ENCODE results near the gene RAB25. TPM values are rescaled to one million over a fixed set of nuclear protein-coding genes. Genes with fewer than 3 reads are reported as not detected.
"Not testable (repeated sequence)": the region's sequence is repeated elsewhere in the genome, so short reads cannot be mapped to it uniquely, and the experiment has no call there.

RAB25 gene
- total RNA-seq, 1 experiment from 2014 or later, result 141 TPM

- POLR2A ChIA-PET, result interaction anchor here (1.7 to 2.0 kb wide), 2 partner anchors 9 to 15 kb away, joined by 13 to 16 read pairs; no protein-coding TSS in a partner anchor
- Histone ChIP-seq H3K36me3 (ENCODE audit: control insufficient read depth, insufficient read depth, low read length) (0 out of 2 replicates have a peak, but pooled peaks cover 2% of the 10 kb centered on the region), H3K9me3 (no peaks in the 10 kb centered on the region), H3K4me3 (ENCODE audit: low read depth, low read length) (peak overlapping the region; percentile 98), H3K4me1 (peaks cover 42% of the 10 kb centered on the region), H3K27me3 (replicated peaks; ENCODE audit: control insufficient read depth, insufficient read depth, low read length) (no peaks in the 10 kb centered on the region)
- H3K27ac Mint-ChIP-seq (ENCODE audit: unreplicated experiment), result peak overlapping the region; percentile 63
- H3K36me3 Mint-ChIP-seq (ENCODE audit: insufficient read depth, unreplicated experiment), result peaks cover 12% of the 10 kb centered on the region
- H3K4me1 Mint-ChIP-seq (ENCODE audit: low read depth, unreplicated experiment), result peaks cover 26% of the 10 kb centered on the region
- TF ChIP-seq CTCF (IDR thresholded peaks at IDR 0.05; ENCODE audit: insufficient read depth in 1 of 2, low read depth in 1 of 2, low read length in 1 of 2, severe bottlenecking in 1 of 2, unreplicated experiment in 1 of 2), result no peak
- no peak for DNase-seq
- intact Hi-C loops (cut with micrococcal nuclease; ENCODE audit: unreplicated experiment), result loop anchor here (1.0 kb wide), 2 partner anchors 8 to 9 kb away; no protein-coding TSS in a partner anchor
- no peaks in the 10 kb centered on the region for H3K9me3 Mint-ChIP-seq (ENCODE audit: unreplicated experiment)
- CTCF ChIA-PET, result interaction anchor here (0.7 to 5.9 kb wide), 10 partner anchors 8 to 331 kb away, joined by 3 to 43 read pairs (median 6); no protein-coding TSS in a partner anchor
- BruUV-seq (replicated peaks), result no TSS peak
- H3K27me3 Mint-ChIP-seq (ENCODE audit: insufficient read depth, unreplicated experiment), result no peaks in the 10 kb centered on the region
- H3K4me3 Mint-ChIP-seq (ENCODE audit: unreplicated experiment), result peak overlapping the region; percentile 95
These were observed 54.1 kb downstream of the RAB25 start for GRCh38 chr1:156114919-156115513.

GRCh38 chr1:156115514-156116374, 54.8 kb downstream of the RAB25 start:
- Histone ChIP-seq H3K27me3 (replicated peaks; ENCODE audit: control insufficient read depth, insufficient read depth, low read length) (no peaks in the 10 kb centered on the region), H3K9me3 (no peaks in the 10 kb centered on the region), H3K36me3 (ENCODE audit: control insufficient read depth, insufficient read depth, low read length) (peaks cover 2% of the 10 kb centered on the region), H3K4me3 (ENCODE audit: low read depth, low read length) (peak overlapping the region; percentile 98), H3K4me1 (peaks cover 49% of the 10 kb centered on the region)
- ChIA-PET POLR2A (interaction anchor here (1.7 to 2.0 kb wide), 2 partner anchors 10 to 14 kb away, joined by 13 to 16 read pairs; no protein-coding TSS in a partner anchor), CTCF (interaction anchor here (1.0 to 5.9 kb wide), 7 partner anchors 9 to 110 kb away, joined by 3 to 43 read pairs (median 8); no protein-coding TSS in a partner anchor)
- H3K4me3 Mint-ChIP-seq (ENCODE audit: unreplicated experiment), result peak overlapping the region; percentile 95
- H3K9me3 Mint-ChIP-seq (ENCODE audit: unreplicated experiment), result no peaks in the 10 kb centered on the region
- TF ChIP-seq CTCF (IDR thresholded peaks at IDR 0.05; ENCODE audit: insufficient read depth in 1 of 2, low read depth in 1 of 2, low read length in 1 of 2, severe bottlenecking in 1 of 2, unreplicated experiment in 1 of 2), result no peak
- H3K36me3 Mint-ChIP-seq (ENCODE audit: insufficient read depth, unreplicated experiment), result peaks cover 12% of the 10 kb centered on the region
- TSS peak; percentile 34 for BruUV-seq (replicated peaks)
- intact Hi-C loops (cut with micrococcal nuclease; ENCODE audit: unreplicated experiment), result no loop called here
- no peaks in the 10 kb centered on the region for H3K27me3 Mint-ChIP-seq (ENCODE audit: insufficient read depth, unreplicated experiment)
- DNase-seq, result no peak
- peaks cover 26% of the 10 kb centered on the region for H3K4me1 Mint-ChIP-seq (ENCODE audit: low read depth, unreplicated experiment)
- H3K27ac Mint-ChIP-seq (ENCODE audit: unreplicated experiment), result peak overlapping the region; percentile 63

GRCh38 chr1:156116731-156117130, 55.8 kb downstream of the RAB25 start:
- BruUV-seq (replicated peaks); intact Hi-C loops (cut with micrococcal nuclease; ENCODE audit: unreplicated experiment); H3K27me3 Mint-ChIP-seq (ENCODE audit: insufficient read depth, unreplicated experiment); H3K27me3 ChIP-seq (replicated peaks; ENCODE audit: control insufficient read depth, insufficient read depth, low read length); POLR2A ChIA-PET; H3K9me3 ChIP-seq; H3K9me3 Mint-ChIP-seq (ENCODE audit: unreplicated experiment); H3K36me3 ChIP-seq (ENCODE audit: control insufficient read depth, insufficient read depth, low read length); H3K4me3 ChIP-seq (ENCODE audit: low read depth, low read length); DNase-seq: not testable (repeated sequence)
- H3K4me1 ChIP-seq, result peaks cover 50% of the 10 kb centered on the region
- peak overlapping the region; percentile 95 for H3K4me3 Mint-ChIP-seq (ENCODE audit: unreplicated experiment)
- CTCF ChIA-PET, result interaction anchor here (5.9 kb wide), 1 partner anchor 13 kb away, joined by 43 read pairs; no protein-coding TSS in a partner anchor
- peaks cover 12% of the 10 kb centered on the region for H3K36me3 Mint-ChIP-seq (ENCODE audit: insufficient read depth, unreplicated experiment)
- peak overlapping the region; percentile 63 for H3K27ac Mint-ChIP-seq (ENCODE audit: unreplicated experiment)
- peaks cover 26% of the 10 kb centered on the region for H3K4me1 Mint-ChIP-seq (ENCODE audit: low read depth, unreplicated experiment)

Measured in Caco-2 (cell line).